PC-3 (cell line): Measurements from ENCODE around the gene PIPOX. TPM values are rescaled to one million over a fixed set of nuclear protein-coding genes. Genes with fewer than 3 reads are reported as not detected.

Experiments used
- ATAC-seq: fragments of 200-7000 bp; cut with Tn5 transposase; 2 replicates; pipeline ENCODE4 v1.9.1; 2020; ENCODE audit warnings: mild to moderate bottlenecking, moderate library complexity
- BruUV-seq: library from RNA; stranded (reverse); fragments of 400-500 nt; replicated peaks from 2 replicates; lab custom pipeline; 2021; lab: Mats Ljungman, UMichigan
- CTCF ChIA-PET: fragments of 300-600 bp; sonication (Branson Sonifier 250); formaldehyde crosslinking; loops from one replicate; lab custom pipeline; 2022; ENCODE audit warnings: antibody characterized with exemption; lab: Charles Lee
- POLR2A ChIA-PET: fragments of 300-600 bp; sonication (Branson Sonifier 250); formaldehyde crosslinking; loops from one replicate; lab custom pipeline; 2022; ENCODE audit warnings: antibody characterized with exemption; ENCODE audit not compliant: unreplicated experiment; lab: Charles Lee
- DNase-seq: peaks from one replicate; pipeline ENCODE4 v3.0.0-alpha.2; 2015
- H2AFZ ChIP-seq: fragments of 300-600 bp; sonication (generic); 2 replicates; pipeline ENCODE4 v1.6.0; 2016; ENCODE audit warnings: antibody characterized with exemption, low read length
- H3F3A ChIP-seq: fragments of 300-600 bp; sonication (generic); one replicate; pipeline ENCODE4 v1.6.0; 2017; ENCODE audit warnings: antibody characterized with exemption, low read length, control low read depth, mild to moderate bottlenecking; ENCODE audit not compliant: unreplicated experiment
- H3K27ac ChIP-seq: fragments of 300-600 bp; sonication (generic); 2 replicates; pipeline ENCODE4 v1.5.1; 2016; ENCODE audit warnings: mild to moderate bottlenecking, low read length
- H3K27me3 ChIP-seq: fragments of 300-600 bp; sonication (generic); 2 replicates; pipeline ENCODE4 v1.6.1; 2016; ENCODE audit warnings: low read length, mixed read lengths
- H3K36me3 ChIP-seq: fragments of 300-600 bp; sonication (generic); 2 replicates; pipeline ENCODE4 v1.6.1; 2016; ENCODE audit warnings: low read depth, mixed run types, low read length, mixed read lengths
- H3K4me1 ChIP-seq: fragments of 300-600 bp; sonication (generic); 2 replicates; pipeline ENCODE4 v1.5.1; 2016; ENCODE audit warnings: low read length; ENCODE audit not compliant: insufficient read depth
- H3K4me2 ChIP-seq: fragments of 300-600 bp; sonication (generic); 2 replicates; pipeline ENCODE4 v1.6.0; 2016; ENCODE audit warnings: low read length
- H3K4me3 ChIP-seq: fragments of 300-600 bp; sonication (generic); 2 replicates; pipeline ENCODE4 v1.5.1; 2016; ENCODE audit warnings: mild to moderate bottlenecking, low read length, mixed read lengths
- H3K79me2 ChIP-seq: fragments of 300-600 bp; sonication (generic); 2 replicates; pipeline ENCODE4 v1.6.1; 2017; ENCODE audit warnings: low read length, mixed read lengths
- H3K9ac ChIP-seq: fragments of 300-600 bp; sonication (generic); 2 replicates; pipeline ENCODE4 v1.6.0; 2016; ENCODE audit warnings: mild to moderate bottlenecking, low read length
- H3K9me2 ChIP-seq: fragments of 300-600 bp; sonication (generic); replicated peaks from 2 replicates; pipeline ENCODE4 v1.6.1; 2016; ENCODE audit warnings: mixed run types, low read length, mixed read lengths
- H3K9me3 ChIP-seq: fragments of 300-600 bp; sonication (generic); 2 replicates; pipeline ENCODE4 v1.6.1; 2016; ENCODE audit warnings: low read length, mixed read lengths
- H4K20me1 ChIP-seq: fragments of 300-600 bp; sonication (generic); 2 replicates; pipeline ENCODE4 v1.6.1; 2016; ENCODE audit warnings: low read length, mixed read lengths
- CTCF ChIP-seq: fragments of 300-600 bp; sonication (generic); conservative IDR thresholded peaks from 2 replicates; pipeline ENCODE4 v1.5.1; 2017; ENCODE audit warnings: antibody characterized with exemption, low read depth, mild to moderate bottlenecking, low read length
- EZH2 ChIP-seq: fragments of 300-600 bp; sonication (generic); IDR thresholded peaks from one replicate; pipeline ENCODE4 v1.6.1; 2017; ENCODE audit warnings: antibody characterized with exemption, mild to moderate bottlenecking, low read length; ENCODE audit not compliant: unreplicated experiment
- EZH2phosphoT487 ChIP-seq: fragments of 300-600 bp; sonication (generic); IDR thresholded peaks from 2 replicates; pipeline ENCODE4 v1.6.1; 2018; ENCODE audit warnings: mild to moderate bottlenecking, antibody characterized with exemption, low read length, borderline replicate concordance
- intact Hi-C: fragments of 100-400 bp; cut with micrococcal nuclease; formaldehyde crosslinking; loops from 2 replicates; pipeline ENCODE4 v1.9.0; 2023
- total RNA-seq: library from RNA; depleted of rRNA; stranded (reverse); fragments of >200 nt; gene quantifications from 2 replicates; pipeline ENCODE4 v1.2.3, GENCODE V29; 2014

The PIPOX gene
- total RNA-seq, 1 experiment from 2014 or later: 0.87 TPM

GRCh38 chr17:29090108-29090507, 47.2 kb downstream of the PIPOX start:
- Histone ChIP-seq H3K27me3 (no peaks in the 10 kb centered on the region), H3K36me3 (no peaks in the 10 kb centered on the region), H3K4me1 (no peaks in the 10 kb centered on the region), H3K9ac (no peak overlapping the region), H3K9me2 (no peaks in the 10 kb centered on the region), H3K4me3 (no peak overlapping the region), H3K9me3 (no peaks in the 10 kb centered on the region), H3K4me2 (no peak overlapping the region), H2AFZ (no peak overlapping the region), H3K27ac (no peak overlapping the region), H3K79me2 (no peaks in the 10 kb centered on the region), H4K20me1 (no peaks in the 10 kb centered on the region), H3F3A (no peaks in the 10 kb centered on the region)
- intact Hi-C loops: no loop called here
- TF ChIP-seq EZH2 (no peak), EZH2phosphoT487 (no peak), CTCF (no peak)
- CTCF ChIA-PET: no interaction called here
- POLR2A ChIA-PET: no interaction called here
- no TSS peak for BruUV-seq
- DNase-seq: no peak
- no peak for ATAC-seq

DNA sequence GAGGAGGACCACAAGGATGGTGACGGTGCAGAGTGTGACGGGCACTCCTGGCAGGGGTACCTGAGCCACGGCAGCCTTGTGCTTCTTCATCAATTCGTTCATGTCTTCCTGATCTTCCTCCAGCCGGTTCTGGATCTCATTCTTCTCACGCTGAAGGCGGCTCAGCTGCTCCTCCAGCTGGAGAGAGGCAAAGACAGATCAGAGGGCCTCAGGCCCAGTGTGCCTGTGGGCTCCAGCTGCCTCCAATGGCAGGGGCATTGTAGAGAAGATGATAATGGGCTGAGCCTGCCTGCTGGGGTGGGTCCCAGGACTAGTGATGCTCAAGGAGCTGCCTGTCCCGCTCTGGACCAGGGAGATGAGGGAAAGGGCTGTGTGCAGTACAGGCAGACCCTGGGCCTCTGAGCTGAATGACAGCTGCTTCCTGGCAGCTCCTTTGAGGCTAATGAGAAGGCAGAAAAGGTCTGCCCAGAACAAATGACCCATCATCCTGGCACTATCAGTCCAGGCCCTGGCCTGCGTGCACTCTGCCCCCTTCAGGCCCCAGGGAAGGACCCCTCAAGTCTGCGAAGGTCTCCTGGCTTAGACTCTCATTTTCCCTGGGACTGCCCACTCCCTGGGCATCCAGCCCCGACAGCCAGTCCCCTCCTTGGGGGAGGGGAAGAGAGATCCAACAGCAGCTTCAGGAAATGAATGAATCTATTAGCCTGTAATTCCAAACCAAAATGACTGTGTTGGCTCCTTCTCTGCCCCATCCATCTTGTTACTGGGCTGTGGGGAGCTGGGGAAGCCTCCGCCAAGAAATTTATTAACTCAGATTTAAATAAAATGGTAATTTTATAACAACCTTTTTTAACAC, 48.0 kb downstream of the PIPOX start:
- Histone ChIP-seq H3K9me2 (no peaks in the 10 kb centered on the region), H3K27me3 (no peaks in the 10 kb centered on the region), H3K27ac (no peak overlapping the region), H3K4me1 (no peaks in the 10 kb centered on the region), H3K4me3 (no peak overlapping the region), H3K9ac (no peak overlapping the region), H3K4me2 (no peak overlapping the region), H2AFZ (no peak overlapping the region), H3K9me3 (no peaks in the 10 kb centered on the region), H3K79me2 (no peaks in the 10 kb centered on the region), H4K20me1 (no peaks in the 10 kb centered on the region), H3K36me3 (no peaks in the 10 kb centered on the region), H3F3A (no peaks in the 10 kb centered on the region)
- TF ChIP-seq EZH2: no peak
- no peak for TF ChIP-seq EZH2phosphoT487
- no peak for TF ChIP-seq CTCF
- POLR2A ChIA-PET: no interaction called here
- no peak for DNase-seq
- ATAC-seq: no peak
- intact Hi-C loops: no loop called here
- CTCF ChIA-PET: no interaction called here
- no TSS peak for BruUV-seq
